Astrocyte of the spinal cord (primary cell): ENCODE measurements around the gene DBF4B.
A peak's percentile ranks its signal among the peaks of the same experiment; 100 is the strongest.
"Not testable (repeated sequence)": the region's sequence is repeated elsewhere in the genome, so short reads cannot be mapped to it uniquely, and the experiment has no call there.

ENCODE experiments used
- DNase-seq: peaks from one replicate; pipeline ENCODE4 v3.0.0; 2011; ENCODE audit warnings: low read depth, low spot score
- H3K4me3 ChIP-seq: 2 replicates; pipeline ENCODE4 v1.5.1; 2011; ENCODE audit warnings: low read depth, mild to moderate bottlenecking, low read length, moderate library complexity
- CTCF ChIP-seq: IDR thresholded peaks from 2 replicates; pipeline ENCODE4 v1.5.1; 2012; ENCODE audit warnings: low read depth, mild to moderate bottlenecking, low read length, inconsistent platforms
- in situ Hi-C: cut with HindIII; loops from 2 replicates; pipeline ENCODE4 v1.10.0; 2017; ENCODE audit warnings: low sequenced_read_pairs

DBF4B gene

DNA sequence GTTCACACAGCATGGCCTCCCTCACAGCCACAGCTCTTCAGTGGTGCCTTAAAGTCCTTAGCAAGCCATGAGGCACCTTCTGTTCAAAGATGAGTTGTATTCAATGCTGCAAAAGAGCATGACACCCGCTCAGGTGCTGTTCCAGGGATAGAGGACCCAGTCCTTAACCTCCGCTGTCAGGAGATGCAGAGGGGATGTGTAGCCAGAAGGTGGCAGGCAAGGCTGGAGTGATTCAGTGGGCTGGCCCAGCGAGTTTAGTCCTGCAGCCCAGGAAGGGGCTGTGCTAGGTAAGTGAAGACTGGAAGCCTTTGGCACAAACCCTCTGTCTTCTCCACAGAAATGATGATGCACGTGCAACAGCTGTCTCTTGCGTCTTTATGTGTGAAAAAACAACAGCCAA lies 25.3 kb downstream of the DBF4B start:
- peak; percentile 7 for DNase-seq
- H3K4me3 ChIP-seq, result no peak overlapping the region
- in situ Hi-C loops, result no loop called here
- TF ChIP-seq CTCF, result peak; percentile 48

DNA sequence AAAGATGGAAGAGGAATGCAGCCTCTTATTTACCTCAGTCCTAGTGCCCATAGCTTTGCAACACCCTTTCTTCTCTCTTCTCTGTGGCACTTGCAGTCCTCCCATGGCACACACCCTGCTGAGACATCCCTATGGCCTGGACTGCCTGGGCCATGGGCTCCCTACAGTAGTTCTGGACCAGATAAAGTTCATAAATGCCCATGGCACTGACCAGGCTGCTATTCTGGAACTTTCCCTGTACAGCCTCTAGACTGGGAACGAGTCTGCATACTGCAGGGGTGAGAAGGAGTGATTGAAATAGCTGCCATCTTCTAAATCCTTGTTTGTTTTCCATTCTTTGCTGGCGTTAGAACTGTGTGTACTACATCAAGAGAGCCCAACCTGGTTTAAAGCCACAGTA lies 25.8 kb downstream of the DBF4B start:
- no peak for DNase-seq
- in situ Hi-C loops, result no loop called here
- H3K4me3 ChIP-seq, result no peak overlapping the region
- TF ChIP-seq CTCF, result no peak

- TF ChIP-seq CTCF, result no peak
- no peak overlapping the region for H3K4me3 ChIP-seq
- in situ Hi-C loops, result no loop called here
- DNase-seq, result no peak
These were observed 28.2 kb downstream of the DBF4B start for GRCh38 chr17:44736551-44737240.

GRCh38 chr17:44738214-44738906 lies 29.9 kb downstream of the DBF4B start:
- in situ Hi-C loops, result no loop called here
- H3K4me3 ChIP-seq, result no peak overlapping the region
- DNase-seq, result peak; percentile 9
- no peak for TF ChIP-seq CTCF

GRCh38 chr17:44741316-44741715 lies 32.9 kb downstream of the DBF4B start:
- no peak overlapping the region for H3K4me3 ChIP-seq
- TF ChIP-seq CTCF, result no peak
- no peak for DNase-seq
- in situ Hi-C loops, result no loop called here

DNA sequence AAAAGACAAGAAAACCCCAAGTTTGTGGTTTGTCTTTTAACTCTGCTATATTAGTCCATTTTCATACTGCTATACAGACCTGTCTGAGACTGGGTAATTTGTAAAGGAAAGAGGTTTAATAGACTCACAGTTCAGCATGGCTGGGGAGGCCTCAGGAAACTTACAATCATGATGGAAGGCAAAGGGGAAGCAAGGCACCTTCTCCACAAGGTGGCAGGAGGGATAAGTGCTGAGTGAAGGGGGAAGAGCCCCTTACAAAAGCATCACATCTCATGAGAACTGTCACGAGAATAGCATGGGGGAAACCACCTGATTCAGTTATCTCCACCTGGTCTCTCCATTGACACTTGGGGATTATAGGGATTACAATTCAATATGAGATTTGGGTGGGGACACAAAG lies 36.8 kb downstream of the DBF4B start:
- no peak overlapping the region for H3K4me3 ChIP-seq
- DNase-seq, result no peak
- in situ Hi-C loops, result no loop called here
- no peak for TF ChIP-seq CTCF

- DNase-seq, in situ Hi-C loops, H3K4me3 ChIP-seq: not testable (repeated sequence)
These were observed 37.3 kb downstream of the DBF4B start for GRCh38 chr17:44745738-44746137.
